T-cell (primary cell): ENCODE measurements around the gene WIPI1. TPM values are rescaled to one million over a fixed set of nuclear protein-coding genes. Genes with fewer than 3 reads are reported as not detected.

Source experiments
- ATAC-seq, 4 experiments: fragments of 200-7000 bp in 3 of 4; fragments of 150-1000 bp in 1 of 4; cut with Tn5 transposase; replicated peaks in 1 of 4; 1 replicate in 3 of 4; 2 replicates in 1 of 4; pipeline ENCODE4 v1.10.0; 2021; ENCODE audit warnings: moderate library complexity in 3 of 4, mild to moderate bottlenecking in 2 of 4, moderate number of reproducible peaks in 1 of 4
- CTCF ChIA-PET, 2 donors: fragments of 300-600 bp; sonication (Branson Sonifier 250); formaldehyde crosslinking; loops; one replicate each; lab custom pipeline; 2022; ENCODE audit warnings: antibody characterized with exemption in 2 of 2; lab: Charles Lee
- POLR2A ChIA-PET, 2 donors: fragments of 300-600 bp; sonication (Branson Sonifier 250); formaldehyde crosslinking; loops; one replicate each; lab custom pipeline; 2022; ENCODE audit warnings: antibody characterized with exemption in 2 of 2; lab: Charles Lee
- DNase-seq, 35 experiments: peaks; one replicate each; pipeline versions ENCODE4 v3.0.0 to v3.0.0-alpha.2; 2013 to 2023
- H3K27ac ChIP-seq: one replicate; pipeline ENCODE4 v1.5.1; 2013; ENCODE audit warnings: low read length
- H3K27me3 ChIP-seq, 2 experiments: replicated peaks in 1 of 2; 1 replicate in 1 of 2; 2 replicates in 1 of 2; pipeline versions ENCODE4 v1.6.1 to v1.7.0; 2013; ENCODE audit warnings: low read length in 1 of 2, mixed read lengths in 1 of 2; ENCODE audit not compliant: control insufficient read depth in 2 of 2, insufficient read depth in 2 of 2; ENCODE audit errors: extremely low read depth in 1 of 2
- H3K36me3 ChIP-seq, 2 donors: 1 replicate in 1 of 2; 2 replicates in 1 of 2; pipeline versions ENCODE4 v1.6.1 to v1.7.0; 2013; ENCODE audit warnings: low read length in 1 of 2; ENCODE audit not compliant: control insufficient read depth in 2 of 2, insufficient read depth in 1 of 2; ENCODE audit errors: extremely low read depth in 1 of 2
- H3K4me1 ChIP-seq, 2 experiments: 1 replicate in 1 of 2; 2 replicates in 1 of 2; pipeline versions ENCODE4 v1.6.1 to v1.7.0; 2013; ENCODE audit warnings: low read length in 2 of 2, mixed read lengths in 1 of 2; ENCODE audit not compliant: insufficient read depth in 2 of 2, control insufficient read depth in 1 of 2; ENCODE audit errors: extremely low read depth in 1 of 2
- H3K4me3 ChIP-seq, 2 donors: 1 replicate in 1 of 2; 2 replicates in 1 of 2; pipeline versions ENCODE4 v1.5.1 to v1.7.0; 2013; ENCODE audit warnings: mild to moderate bottlenecking in 2 of 2, low read length in 1 of 2, moderate library complexity in 1 of 2; ENCODE audit not compliant: control insufficient read depth in 1 of 2; ENCODE audit errors: extremely low read depth in 1 of 2
- H3K9me3 ChIP-seq: 2 replicates; pipeline ENCODE4 v1.7.0; 2013
- H3K27ac Mint-ChIP-seq, 2 donors: one replicate each; pipeline ENCODE4 v1.8.0; 2020 to 2021; ENCODE audit warnings: mild to moderate bottlenecking in 2 of 2, mixed read lengths in 2 of 2
- H3K27me3 Mint-ChIP-seq, 2 donors: one replicate each; pipeline ENCODE4 v1.8.0; 2021 to 2022; ENCODE audit warnings: mixed read lengths in 2 of 2
- H3K36me3 Mint-ChIP-seq: one replicate; pipeline ENCODE4 v1.8.0; 2021; ENCODE audit warnings: mixed read lengths
- H3K4me1 Mint-ChIP-seq, 3 donors: one replicate each; pipeline ENCODE4 v1.8.0; 2020 to 2022; ENCODE audit warnings: mixed read lengths in 3 of 3, mild to moderate bottlenecking in 1 of 3
- H3K4me3 Mint-ChIP-seq, 3 donors: one replicate each; pipeline ENCODE4 v1.8.0; 2020 to 2022; ENCODE audit warnings: mild to moderate bottlenecking in 3 of 3, mixed read lengths in 3 of 3, moderate library complexity in 3 of 3
- H3K9me3 Mint-ChIP-seq, 3 donors: one replicate each; pipeline ENCODE4 v1.8.0; 2020 to 2022; ENCODE audit warnings: mixed read lengths in 3 of 3
- WGBS: methylation state at CpG from one replicate; pipeline ENCODE4 v1.1.5; 2013; ENCODE audit warnings: missing lambda C conversion rate; ENCODE audit not compliant: insufficient coverage; 5-methylcytosine and 5-hydroxymethylcytosine counted together
- total RNA-seq, 35 experiments: library from RNA in 6 of 35; stranded (reverse) in 6 of 35; fragments of 120-200 nt in 1 of 35; gene quantifications; one replicate each; pipeline versions ENCODE4 v1.2.1 to v1.2.4 and lab custom pipeline; 2013 to 2026

Gene WIPI1
- total RNA-seq, 5 donors from 2014 or later (not counting 1 experiment from before 2014, with no cell fraction given): 5.4 to 11.8 (median 9.7) TPM

DNA sequence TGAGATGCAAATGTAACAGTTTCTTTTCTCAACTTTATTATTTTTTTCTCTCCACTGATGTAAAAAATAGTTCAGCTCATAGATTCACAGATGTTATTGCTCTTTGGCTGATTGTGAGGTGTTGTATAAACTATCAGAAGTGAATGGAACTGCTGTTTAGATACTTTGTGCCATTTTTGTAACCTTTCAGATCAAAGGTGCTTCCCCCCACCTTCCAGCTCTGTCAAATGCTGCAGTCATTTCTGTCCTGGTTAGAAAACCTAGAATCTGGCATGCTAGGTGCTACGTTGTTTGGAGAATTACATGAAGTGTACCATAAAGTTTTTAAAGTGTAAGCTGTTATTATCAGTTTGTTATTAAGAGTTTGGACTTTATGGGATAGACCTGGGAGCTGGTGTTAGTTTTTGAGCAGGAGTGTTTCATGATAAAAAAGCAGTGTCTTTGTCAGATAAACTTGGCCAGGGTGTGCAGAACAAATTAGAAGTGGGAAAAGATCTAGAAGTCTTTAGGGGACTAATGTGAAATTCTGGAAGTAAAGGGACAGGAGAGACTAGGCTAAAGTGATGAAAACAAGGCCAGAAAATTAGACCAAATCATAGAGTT, 1.8 kb upstream of the WIPI1 start:
- no peaks in the 10 kb centered on the region for H3K27me3 Mint-ChIP-seq
- Histone ChIP-seq H3K4me1 (peaks cover 31 to 52% of the 10 kb centered on the region in 2 experiments), H3K27me3 (no peaks in the 10 kb centered on the region), H3K9me3 (no peaks in the 10 kb centered on the region), H3K36me3 (peaks cover 0 to 2% of the 10 kb centered on the region in 2 donors), H3K4me3 (no peak overlapping the region), H3K27ac (no peak overlapping the region)
- DNase-seq (no peak), ATAC-seq (no peak)
- H3K4me1 Mint-ChIP-seq: peaks cover 59 to 64% (median 63%) of the 10 kb centered on the region in 3 donors
- H3K4me3 Mint-ChIP-seq: peak overlapping the region in 1 of 3 donors; percentile 77
- ChIA-PET POLR2A (interaction anchor here (0.6 to 1.5 kb wide), 2 partner anchors 205 to 278 kb away, joined by 4 to 8 read pairs; no protein-coding TSS in a partner anchor), CTCF (interaction anchor here (0.5 to 3.1 kb wide), 11 partner anchors 9 to 278 kb away, joined by 3 to 22 read pairs (median 5); partner anchors contain the start of gene AMZ2 (in 1 of the 2))
- H3K9me3 Mint-ChIP-seq: no peaks in the 10 kb centered on the region
- peak overlapping the region in 1 of 2 donors; percentile 77 for H3K27ac Mint-ChIP-seq
- no peaks in the 10 kb centered on the region for H3K36me3 Mint-ChIP-seq
- 67% methylated on average over 1 of the region's 1 CpG for WGBS

DNA sequence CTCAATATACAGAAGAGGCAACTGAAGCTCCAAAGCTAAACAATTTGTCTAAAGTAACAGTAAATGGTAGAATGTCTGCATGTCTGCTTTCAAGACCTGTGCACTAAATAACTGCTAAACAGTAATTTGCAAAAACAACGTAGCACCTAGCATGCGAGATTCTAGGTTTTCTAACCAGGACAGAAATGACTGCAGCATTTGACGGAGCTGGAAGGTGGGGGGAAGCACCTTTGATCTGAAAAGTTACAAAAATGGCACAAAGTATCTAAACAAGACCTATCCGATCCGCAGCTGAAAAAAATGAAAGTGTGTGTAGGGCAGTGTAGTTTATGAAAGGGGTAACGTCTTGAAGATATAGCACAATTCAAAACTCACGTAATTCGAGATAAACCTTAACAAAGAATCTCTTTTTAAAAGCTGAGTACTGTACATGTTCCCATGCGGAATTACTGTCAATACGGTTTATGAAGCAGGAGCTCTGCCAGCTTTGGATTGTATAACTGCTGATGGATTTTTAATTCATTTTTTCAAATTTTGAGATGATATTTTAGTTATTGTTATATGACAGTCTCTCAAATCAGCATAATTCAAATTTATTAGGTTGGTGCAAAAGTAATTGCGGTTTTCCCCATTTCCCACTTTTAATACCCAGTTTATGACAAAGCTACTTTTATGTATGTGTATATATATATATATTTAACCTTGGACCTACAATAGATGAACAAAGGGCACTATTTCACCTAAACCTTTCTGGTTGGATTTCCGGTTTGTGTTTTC, 1.2 kb upstream of the WIPI1 start:
- H3K27me3 ChIP-seq: no peaks in the 10 kb centered on the region
- ChIA-PET CTCF (interaction anchor here (0.5 to 3.1 kb wide), 16 partner anchors 10 to 401 kb away, joined by 3 to 22 read pairs (median 5); partner anchors contain the start of gene AMZ2 (in 1 of the 2)), POLR2A (interaction anchor here (0.6 to 1.5 kb wide), 6 partner anchors 21 to 1200 kb away, joined by 3 to 10 read pairs (median 6); no protein-coding TSS in a partner anchor)
- DNase-seq (no peak), ATAC-seq (no peak)
- Mint-ChIP-seq H3K9me3 (no peaks in the 10 kb centered on the region), H3K4me3 (peak overlapping the region; percentile 76 to 82 (median 77)), H3K4me1 (peaks cover 59 to 64% (median 63%) of the 10 kb centered on the region in 3 donors), H3K36me3 (no peaks in the 10 kb centered on the region), H3K27ac (peak overlapping the region; percentile 78 to 87), H3K27me3 (no peaks in the 10 kb centered on the region)
- no peaks in the 10 kb centered on the region for H3K9me3 ChIP-seq
- peaks cover 31 to 52% of the 10 kb centered on the region in 2 experiments for H3K4me1 ChIP-seq
- H3K27ac ChIP-seq: peak overlapping the region; percentile 47
- H3K4me3 ChIP-seq: peak overlapping the region; percentile 39 to 59
- WGBS: 64% methylated on average over 5 of the region's 12 CpGs
- H3K36me3 ChIP-seq: peaks cover 0 to 4% of the 10 kb centered on the region in 2 donors

DNA sequence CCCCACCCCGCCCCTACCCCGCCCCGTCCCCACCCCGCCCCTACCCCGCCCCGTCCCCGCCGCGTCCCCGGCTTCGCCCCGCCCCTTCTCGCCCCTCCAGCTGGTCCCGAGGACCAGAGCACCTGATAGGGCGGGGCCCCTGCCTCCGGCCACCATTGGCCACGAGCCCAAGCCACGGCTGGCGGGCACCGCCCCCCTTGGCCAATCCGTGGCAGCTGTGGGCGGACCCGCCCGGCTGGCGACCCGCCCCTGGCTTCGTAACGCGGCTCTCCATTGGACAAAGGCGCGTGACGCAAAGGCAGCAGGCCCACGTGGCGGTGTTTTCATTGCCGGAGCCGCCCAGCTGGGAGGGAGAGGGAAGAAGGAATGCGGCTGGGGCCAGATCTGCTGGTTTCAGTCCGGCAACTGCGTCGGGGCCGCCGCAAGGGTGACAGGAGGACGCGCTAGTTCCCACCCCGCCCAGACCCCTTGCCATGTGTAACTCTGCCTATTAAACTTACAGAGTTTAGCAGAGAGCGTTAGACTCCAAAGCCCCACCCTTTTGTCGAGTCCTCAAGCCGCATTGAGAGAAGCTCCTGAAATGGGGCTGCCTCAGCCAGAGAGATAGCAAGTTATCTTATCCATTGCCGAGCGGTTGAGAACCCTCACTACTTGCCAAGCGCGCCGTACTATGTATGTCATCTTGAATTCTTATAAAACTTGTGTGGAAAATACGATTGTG, 403 bp upstream of the WIPI1 start:
- peaks cover 0 to 6% of the 10 kb centered on the region in 2 donors for H3K36me3 ChIP-seq
- ChIA-PET POLR2A (interaction anchor here (0.5 to 1.5 kb wide), 9 partner anchors 20 to 1199 kb away, joined by 3 to 12 read pairs (median 6); partner anchors contain the start of gene AMZ2 (in 1 of the 2)), CTCF (interaction anchor here (0.6 to 3.1 kb wide), 15 partner anchors 10 to 401 kb away, joined by 3 to 22 read pairs (median 5); partner anchors contain the start of gene AMZ2 (in 1 of the 2))
- peak overlapping the region; percentile 39 to 59 for H3K4me3 ChIP-seq
- peak; percentile 94 to 99 (median 98) for ATAC-seq
- Mint-ChIP-seq H3K4me1 (peaks cover 55 to 64% (median 61%) of the 10 kb centered on the region in 3 donors), H3K9me3 (no peaks in the 10 kb centered on the region), H3K4me3 (peak overlapping the region; percentile 76 to 82 (median 77)), H3K27ac (peak overlapping the region; percentile 78 to 87), H3K36me3 (no peaks in the 10 kb centered on the region), H3K27me3 (no peaks in the 10 kb centered on the region)
- peaks cover 30 to 48% of the 10 kb centered on the region in 2 experiments for H3K4me1 ChIP-seq
- H3K9me3 ChIP-seq: no peaks in the 10 kb centered on the region
- under 1% methylated on average over 34 of the region's 54 CpGs for WGBS
- no peaks in the 10 kb centered on the region for H3K27me3 ChIP-seq
- H3K27ac ChIP-seq: peak overlapping the region; percentile 47
- DNase-seq: peak; percentile 91 to 99 (median 97)

DNA sequence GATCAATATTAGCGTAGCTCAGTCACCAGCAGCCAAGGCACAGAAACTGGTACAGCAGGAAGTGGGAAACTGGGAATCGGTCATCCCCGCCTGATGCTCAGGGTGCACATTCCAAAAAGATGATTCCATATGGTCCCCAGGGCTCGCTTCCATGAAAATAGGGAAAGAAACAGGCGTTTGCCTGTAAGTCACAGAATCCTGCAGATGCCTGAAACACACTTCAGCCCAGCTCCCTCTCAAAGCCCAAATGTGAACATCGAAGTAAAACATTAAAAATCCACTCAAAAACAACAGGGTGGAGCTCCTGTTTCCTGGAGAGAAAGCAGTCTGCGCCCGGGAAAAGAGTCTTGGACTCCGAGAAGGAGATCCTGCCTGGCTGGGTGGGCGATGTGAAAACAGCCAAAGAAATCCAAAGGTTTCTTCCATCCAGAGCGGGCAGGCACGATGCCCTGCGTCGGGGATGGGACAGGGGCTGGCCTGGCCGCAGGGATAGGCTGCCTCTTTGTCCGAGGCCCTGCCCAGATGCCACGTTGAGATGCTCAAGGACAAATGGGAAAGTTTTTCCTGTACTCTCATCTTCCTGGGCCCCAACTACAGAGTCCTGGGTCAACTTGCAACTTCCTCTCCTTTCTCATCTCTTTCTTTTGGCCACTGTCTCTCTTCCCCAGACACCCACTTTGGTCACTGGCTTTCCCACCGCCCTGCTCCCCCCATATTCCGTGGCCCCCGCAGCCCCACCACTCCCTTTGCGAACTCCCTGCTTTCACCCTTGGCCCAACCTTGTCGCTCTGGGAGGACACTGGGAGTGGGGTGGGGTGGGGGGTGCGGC, 743 bp downstream of the WIPI1 start:
- H3K27ac ChIP-seq: peak overlapping the region; percentile 35
- H3K27ac Mint-ChIP-seq: peak overlapping the region in 1 of 2 donors; percentile 74
- 71% methylated on average over 16 of the region's 23 CpGs for WGBS

DNA sequence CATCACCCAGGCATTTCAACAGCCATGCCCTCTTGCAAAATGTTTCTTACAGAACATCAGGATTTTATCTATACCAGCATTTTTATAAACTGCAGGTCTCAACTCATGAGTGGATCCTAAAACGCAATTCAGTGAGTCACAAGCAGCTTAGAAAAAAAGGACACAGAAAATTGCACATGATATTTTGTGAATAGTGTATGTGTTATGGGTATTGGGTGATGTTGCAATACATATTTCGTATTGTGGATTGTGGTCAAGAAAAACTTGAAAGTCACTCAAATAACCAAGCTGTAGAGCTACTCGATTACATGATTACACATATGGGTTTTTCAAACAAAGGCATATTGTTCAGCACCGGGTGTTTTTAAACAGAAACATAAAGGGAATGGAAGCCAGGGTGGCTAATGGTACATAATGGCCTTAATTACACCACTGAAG, 1.4 kb downstream of the WIPI1 start:
- peaks cover 0 to 12% of the 10 kb centered on the region in 2 donors for H3K36me3 ChIP-seq
- WGBS: no CpG with 5 or more reads among the region's 4 CpGs
- no peak for ATAC-seq
- CTCF ChIA-PET: interaction anchor here (0.7 to 1.4 kb wide), 3 partner anchors 14 to 270 kb away, joined by 3 to 4 read pairs (median 3); no protein-coding TSS in a partner anchor
- H3K4me3 ChIP-seq: no peak overlapping the region
- peak overlapping the region; percentile 77 to 84 (median 80) for H3K4me3 Mint-ChIP-seq
- POLR2A ChIA-PET: interaction anchor here (0.5 to 0.8 kb wide), 3 partner anchors 18 to 869 kb away, joined by 3 read pairs; no protein-coding TSS in a partner anchor
- peaks cover 38 to 47% (median 45%) of the 10 kb centered on the region in 3 donors for H3K4me1 Mint-ChIP-seq
- H3K9me3 ChIP-seq: no peaks in the 10 kb centered on the region
- H3K36me3 Mint-ChIP-seq: peaks cover 7% of the 10 kb centered on the region
- peak overlapping the region in 1 of 2 donors; percentile 34 for H3K27ac Mint-ChIP-seq
- DNase-seq: no peak
- no peaks in the 10 kb centered on the region for H3K27me3 ChIP-seq
- no peak overlapping the region for H3K27ac ChIP-seq
- peaks cover 13 to 31% of the 10 kb centered on the region in 2 experiments for H3K4me1 ChIP-seq
- H3K27me3 Mint-ChIP-seq: no peaks in the 10 kb centered on the region
- no peaks in the 10 kb centered on the region for H3K9me3 Mint-ChIP-seq

More for the DNA sequence above, 743 bp downstream of the WIPI1 start:
- no peaks in the 10 kb centered on the region for H3K27me3 ChIP-seq
- POLR2A ChIA-PET: interaction anchor here (0.6 to 1.3 kb wide), 5 partner anchors 19 to 868 kb away, joined by 3 to 5 read pairs (median 3); partner anchors contain the start of gene AMZ2 (in 1 of the 2)
- Mint-ChIP-seq H3K36me3 (peaks cover 3% of the 10 kb centered on the region), H3K4me3 (peak overlapping the region; percentile 77 to 84 (median 80)), H3K9me3 (no peaks in the 10 kb centered on the region), H3K4me1 (peaks cover 44 to 54% (median 51%) of the 10 kb centered on the region in 3 donors), H3K27me3 (no peaks in the 10 kb centered on the region)
- H3K36me3 ChIP-seq: peaks cover 0 to 9% of the 10 kb centered on the region in 2 donors
- no peak for DNase-seq
- CTCF ChIA-PET: interaction anchor here (0.7 to 3.1 kb wide), 7 partner anchors 12 to 276 kb away, joined by 3 to 14 read pairs (median 4); partner anchors contain the start of gene AMZ2 (in 1 of the 2)
- peak overlapping the region; percentile 49 to 63 for H3K4me3 ChIP-seq
- ATAC-seq: no peak
- H3K9me3 ChIP-seq: no peaks in the 10 kb centered on the region
- peaks cover 19 to 37% of the 10 kb centered on the region in 2 experiments for H3K4me1 ChIP-seq
